Muscle of arm (tissue), 12 donors: ENCODE results near the gene TLE2. TPM values are rescaled to one million over a fixed set of nuclear protein-coding genes. Genes with fewer than 3 reads are reported as not detected.

Source experiments
- DNase-seq: peaks from one replicate; pipeline ENCODE4 v3.0.0-alpha.2; 2013
- polyA plus RNA-seq, 12 donors: library from polyadenylated mRNA; unstranded; fragments of 120-200 nt; gene quantifications; one replicate each; pipeline ENCODE4 v1.2.1, GENCODE V29; 2013; ENCODE audit not compliant: insufficient read length in 12 of 12

TLE2 gene
- polyA plus RNA-seq, 12 donors = 20.0 to 107 (median 28.4) TPM; not detected in 1

DNA sequence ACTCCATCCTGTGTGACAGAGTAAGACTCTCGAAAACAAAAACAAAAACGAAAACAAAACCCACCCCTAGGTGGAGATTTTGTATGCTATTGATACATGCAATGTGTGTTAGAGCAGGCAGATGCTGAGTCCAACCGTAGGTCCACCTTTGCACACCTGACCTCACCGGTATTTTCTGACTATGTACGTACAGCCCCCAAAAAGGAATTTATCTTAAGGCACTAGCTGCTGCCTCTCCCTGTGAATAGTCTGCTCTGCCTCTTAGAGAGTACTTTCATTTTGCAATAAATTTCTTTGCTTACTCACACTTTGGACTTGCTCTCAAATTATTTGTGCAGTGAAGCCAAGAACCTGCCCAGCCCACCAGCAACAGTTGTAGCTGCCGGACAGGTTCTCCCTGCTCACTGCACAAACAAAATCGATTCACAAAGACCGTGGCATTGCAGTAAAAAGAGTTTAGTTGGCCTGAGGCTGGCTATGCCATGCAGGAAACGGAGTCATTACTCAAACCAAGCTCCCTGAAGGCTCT is 76.1 kb downstream of the TLE2 start:
- no peak for DNase-seq

DNA sequence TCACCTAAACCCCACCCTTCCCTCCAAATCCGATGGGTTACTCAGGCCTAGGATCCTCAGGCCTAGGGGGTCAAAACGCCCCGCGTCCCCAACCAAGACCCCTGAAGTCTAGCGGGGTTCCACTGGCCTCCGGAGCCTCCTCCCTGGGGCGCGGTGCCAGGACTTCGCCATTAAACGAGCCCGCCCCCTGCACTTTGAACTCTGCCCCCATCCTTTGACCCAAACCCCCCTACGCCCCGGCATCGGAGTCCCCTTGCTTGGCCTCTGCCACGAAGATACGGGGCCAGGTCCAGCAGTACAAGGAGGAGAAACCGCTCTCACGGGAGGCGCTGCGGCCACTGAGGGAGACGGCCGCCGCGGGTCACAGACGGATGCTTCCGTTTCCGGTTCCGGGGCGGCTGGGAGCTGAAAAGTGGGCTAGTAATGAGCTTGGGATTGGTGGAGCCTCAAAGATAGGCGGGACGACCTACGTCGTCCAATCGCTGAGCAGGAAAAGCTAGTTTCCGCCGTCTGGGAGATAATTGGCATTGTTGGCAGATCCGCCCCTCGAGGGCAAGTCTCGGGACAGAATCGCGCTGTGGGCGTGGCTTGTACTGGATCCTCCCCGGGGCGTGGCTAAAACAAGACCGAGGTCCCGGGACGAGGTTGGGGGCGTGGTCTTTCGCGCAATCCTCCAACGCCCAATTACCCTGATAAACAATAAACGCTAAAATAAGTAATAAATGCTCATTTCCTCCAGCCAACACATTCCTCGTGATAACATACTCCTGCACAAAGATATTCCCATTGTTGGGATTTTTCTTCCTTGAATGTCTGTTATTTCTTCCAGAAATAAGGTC is 78.6 kb downstream of the TLE2 start:
- DNase-seq = peak; percentile 100

- DNase-seq = no peak
Measured at GRCh38 chr19:2949939-2950285, 79.2 kb downstream of the TLE2 start.

Other genes with a start within 250 kb of the TLE2 start
- gene SGTA, start 246.0 kb downstream of the TLE2 start, polyA plus RNA-seq = 100 to 1,000 TPM in 1 of 12 donors, 10 to 100 TPM in 10, not detected in 1; 61.4 to 104 (median 75.9) TPM
- gene THOP1, start 243.8 kb downstream of the TLE2 start, polyA plus RNA-seq = 10 to 100 TPM in 11 of 12 donors, not detected in 1; 28.9 to 48.0 (median 38.7) TPM
- 1 to 10 TPM in 11 of 12 donors, not detected in 1; 4.9 to 7.2 (median 6.4) TPM for gene ZNF554, start 209.4 kb downstream of the TLE2 start, polyA plus RNA-seq
- gene ZNF555, start 187.8 kb downstream of the TLE2 start, polyA plus RNA-seq = 10 to 100 TPM in 10 of 12 donors, 1 to 10 TPM in 1, not detected in 1; 8.0 to 21.9 (median 14.7) TPM
- 100 to 1,000 TPM in 1 of 12 donors, 10 to 100 TPM in 11; 12.9 to 123 (median 47.8) TPM for gene ZNF556, start 161.9 kb downstream of the TLE2 start, polyA plus RNA-seq
- gene ZNF57, start 128.4 kb downstream of the TLE2 start, polyA plus RNA-seq = 10 to 100 TPM in 1 of 12 donors, 1 to 10 TPM in 9, not detected in 2; 2.9 to 11.6 (median 3.5) TPM
- gene ZNF77, start 84.3 kb downstream of the TLE2 start, polyA plus RNA-seq = 1 to 10 TPM in 10 of 12 donors, not detected in 2; 3.8 to 8.9 (median 4.8) TPM
- under 1 TPM in 10 of 12 donors, not detected in 2; 0.21 to 0.92 (median 0.63) TPM for gene TLE6, start 51.7 kb downstream of the TLE2 start, polyA plus RNA-seq
- 1,000 to 10,000 TPM in 1 of 12 donors, 100 to 1,000 TPM in 11; 470 to 1,024 (median 663) TPM for gene TLE5, start 33.2 kb upstream of the TLE2 start, polyA plus RNA-seq
- 100 to 1,000 TPM in 1 of 12 donors, 10 to 100 TPM in 11; 40.7 to 169 (median 59.3) TPM for gene GNA11, start 65.1 kb upstream of the TLE2 start, polyA plus RNA-seq
- gene GNA15, start 106.8 kb upstream of the TLE2 start, polyA plus RNA-seq = 1 to 10 TPM in 9 of 12 donors, under 1 TPM in 1, not detected in 2; 0.93 to 8.7 (median 1.5) TPM
- gene S1PR4, start 149.5 kb upstream of the TLE2 start, polyA plus RNA-seq = 1 to 10 TPM in 1 of 12 donors, under 1 TPM in 9, not detected in 2; 0.12 to 1.7 (median 0.29) TPM
- 10 to 100 TPM in 11 of 12 donors, not detected in 1; 17.7 to 44.3 (median 24.3) TPM for gene NCLN, start 156.7 kb upstream of the TLE2 start, polyA plus RNA-seq
- 1 to 10 TPM in 1 of 12 donors, under 1 TPM in 10, not detected in 1; 0.04 to 8.5 (median 0.35) TPM for gene CELF5, start 195.4 kb upstream of the TLE2 start, polyA plus RNA-seq